Measurements from ENCODE around the gene MKNK2.

GRCh38 chr19:2047449-2048103 lies 3.5 kb downstream of the MKNK2 start:
- TF ChIP-seq CTCF (IDR thresholded peaks at IDR 0.05) (no peak), POLR2A (IDR thresholded peaks at IDR 0.05) (no peak), POLR2AphosphoS5 (IDR thresholded peaks at IDR 0.05) (peak in 1 of 3 donors; percentile 51), EP300 (IDR thresholded peaks at IDR 0.05; ENCODE audit: low read depth) (no peak)

All from transverse colon (tissue), 4 donors.